ENCODE measurements around the gene MTR. TPM values are rescaled to one million over a fixed set of nuclear protein-coding genes. Genes with fewer than 3 reads are reported as not detected.

MTR gene
- total and polyA plus RNA-seq, 10 donors: 4.4 to 65.4 (median 42.0) TPM

DNA sequence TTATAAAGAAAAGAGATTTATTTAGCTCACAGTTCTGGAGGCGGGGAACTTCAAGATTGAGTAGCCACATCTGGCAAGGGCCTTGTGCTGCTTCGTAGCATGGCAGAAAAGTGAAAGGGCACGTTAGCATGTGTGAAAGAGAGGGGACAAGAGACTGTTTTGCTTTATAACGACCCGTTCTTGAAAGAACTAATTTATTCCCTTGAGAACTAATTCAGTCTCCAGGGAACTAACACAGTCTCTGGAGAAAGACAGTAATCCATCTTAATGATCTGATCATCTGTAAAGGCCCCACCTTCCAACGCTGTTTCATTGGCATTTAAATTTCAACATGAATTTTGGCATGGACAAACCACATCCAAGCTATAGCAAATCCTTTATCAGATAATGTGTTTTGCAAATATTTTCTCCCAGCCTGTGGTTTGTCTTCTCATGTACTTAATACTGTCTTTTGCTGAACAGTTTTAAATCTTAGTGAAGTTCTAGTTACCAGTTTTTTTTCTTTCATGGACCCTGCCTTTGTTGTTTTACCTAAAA is 26.1 kb downstream of the MTR start:
- intact Hi-C loops (cut with DNase I; ENCODE audit: low total_unique reads): no loop called here
- 70 to 88% (median 77%) methylated on average over 6 of the region's 6 CpGs for WGBS, 5 donors
- TF ChIP-seq POLR2AphosphoS5 (IDR thresholded peaks at IDR 0.05) (no peak), POLR2A (IDR thresholded peaks at IDR 0.05) (no peak)
- TF ChIP-seq, protein P1, sequence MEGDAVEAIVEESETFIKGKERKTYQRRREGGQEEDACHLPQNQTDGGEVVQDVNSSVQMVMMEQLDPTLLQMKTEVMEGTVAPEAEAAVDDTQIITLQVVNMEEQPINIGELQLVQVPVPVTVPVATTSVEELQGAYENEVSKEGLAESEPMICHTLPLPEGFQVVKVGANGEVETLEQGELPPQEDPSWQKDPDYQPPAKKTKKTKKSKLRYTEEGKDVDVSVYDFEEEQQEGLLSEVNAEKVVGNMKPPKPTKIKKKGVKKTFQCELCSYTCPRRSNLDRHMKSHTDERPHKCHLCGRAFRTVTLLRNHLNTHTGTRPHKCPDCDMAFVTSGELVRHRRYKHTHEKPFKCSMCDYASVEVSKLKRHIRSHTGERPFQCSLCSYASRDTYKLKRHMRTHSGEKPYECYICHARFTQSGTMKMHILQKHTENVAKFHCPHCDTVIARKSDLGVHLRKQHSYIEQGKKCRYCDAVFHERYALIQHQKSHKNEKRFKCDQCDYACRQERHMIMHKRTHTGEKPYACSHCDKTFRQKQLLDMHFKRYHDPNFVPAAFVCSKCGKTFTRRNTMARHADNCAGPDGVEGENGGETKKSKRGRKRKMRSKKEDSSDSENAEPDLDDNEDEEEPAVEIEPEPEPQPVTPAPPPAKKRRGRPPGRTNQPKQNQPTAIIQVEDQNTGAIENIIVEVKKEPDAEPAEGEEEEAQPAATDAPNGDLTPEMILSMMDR (IDR thresholded peaks at IDR 0.05 in 8 of 11, conservative IDR thresholded peaks at IDR 0.05 in 3 of 11): no peak

DNA sequence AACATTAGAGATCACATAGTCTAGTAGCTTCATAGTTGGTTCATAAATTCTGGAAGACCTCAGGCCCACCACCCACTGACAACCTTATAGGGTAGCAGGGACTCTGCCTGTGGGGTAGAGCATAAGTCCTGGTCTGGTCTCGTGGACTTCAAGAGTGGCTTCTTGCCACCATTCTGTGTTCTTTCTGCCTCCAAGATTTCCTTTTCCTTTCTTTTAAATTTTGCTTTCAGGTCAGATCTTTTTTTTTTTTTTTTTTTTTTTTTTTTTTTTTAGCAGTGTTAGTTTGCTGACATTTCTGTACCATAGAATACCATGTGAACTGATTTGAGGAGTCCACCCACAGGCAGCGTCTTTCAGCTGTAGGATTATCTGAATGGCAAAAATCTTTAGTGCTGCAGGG is 28.5 kb downstream of the MTR start:
- Histone ChIP-seq H3K27ac (no peak overlapping the region), H3K27me3 (replicated peaks in 1 of 7) (no peaks in the 10 kb centered on the region), H3K4me1 (no peaks in the 10 kb centered on the region), H3K36me3 (peaks cover 6 to 98% (median 52%) of the 10 kb centered on the region in 6 donors), H3K4me3 (no peak overlapping the region), H3K9me3 (no peaks in the 10 kb centered on the region)
- no peak for TF ChIP-seq POLR2AphosphoS5 (IDR thresholded peaks at IDR 0.05)
- no peak for TF ChIP-seq POLR2A (IDR thresholded peaks at IDR 0.05)
- TF ChIP-seq, protein P1 (IDR thresholded peaks at IDR 0.05 in 8 of 11, conservative IDR thresholded peaks at IDR 0.05 in 3 of 11): no peak
- intact Hi-C loops (cut with DNase I; ENCODE audit: low total_unique reads): no loop called here
- no peak for DNase-seq
- 94 to 100% (median 95%) methylated on average over 2 of the region's 2 CpGs for WGBS, 5 donors

More for the DNA sequence above, 26.1 kb downstream of the MTR start:
- Histone ChIP-seq H3K9me3 (no peaks in the 10 kb centered on the region), H3K4me1 (no peaks in the 10 kb centered on the region), H3K27me3 (replicated peaks in 1 of 7) (no peaks in the 10 kb centered on the region), H3K27ac (no peak overlapping the region), H3K4me3 (no peak overlapping the region), H3K36me3 (peaks cover 6 to 98% (median 48%) of the 10 kb centered on the region in 6 donors)
- no peak for DNase-seq

DNA sequence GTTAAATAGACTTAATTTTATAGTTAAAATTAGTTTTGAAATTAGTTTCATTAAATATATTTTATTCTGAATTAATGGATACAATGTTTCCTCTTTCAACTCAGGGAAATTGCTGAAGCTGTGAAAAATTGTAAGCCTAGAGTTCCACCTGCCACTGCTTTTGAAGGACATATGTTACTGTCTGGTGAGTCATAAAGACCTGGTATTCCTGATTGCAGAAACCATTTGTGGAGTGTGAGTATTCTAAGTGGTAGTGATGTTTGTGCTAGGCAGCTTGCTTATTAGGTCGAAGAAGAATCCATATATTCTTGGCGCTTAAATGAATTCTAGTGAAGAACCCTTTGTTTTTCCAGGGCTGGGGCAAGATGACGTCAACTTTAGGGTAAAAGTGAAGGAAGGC is 34.0 kb downstream of the MTR start:
- intact Hi-C loops (cut with DNase I; ENCODE audit: low total_unique reads): no loop called here
- 95 to 99% (median 96%) methylated on average over 3 of the region's 3 CpGs for WGBS, 5 donors
- Histone ChIP-seq H3K27me3 (replicated peaks in 1 of 7) (no peaks in the 10 kb centered on the region), H3K4me3 (no peak overlapping the region), H3K4me1 (no peaks in the 10 kb centered on the region), H3K27ac (no peak overlapping the region), H3K36me3 (peaks cover 7 to 100% (median 77%) of the 10 kb centered on the region in 6 donors), H3K9me3 (no peaks in the 10 kb centered on the region)
- DNase-seq: no peak
- TF ChIP-seq POLR2A (IDR thresholded peaks at IDR 0.05): no peak
- TF ChIP-seq, protein P1 (IDR thresholded peaks at IDR 0.05 in 8 of 11, conservative IDR thresholded peaks at IDR 0.05 in 3 of 11): no peak
- TF ChIP-seq POLR2AphosphoS5 (IDR thresholded peaks at IDR 0.05): no peak

DNA sequence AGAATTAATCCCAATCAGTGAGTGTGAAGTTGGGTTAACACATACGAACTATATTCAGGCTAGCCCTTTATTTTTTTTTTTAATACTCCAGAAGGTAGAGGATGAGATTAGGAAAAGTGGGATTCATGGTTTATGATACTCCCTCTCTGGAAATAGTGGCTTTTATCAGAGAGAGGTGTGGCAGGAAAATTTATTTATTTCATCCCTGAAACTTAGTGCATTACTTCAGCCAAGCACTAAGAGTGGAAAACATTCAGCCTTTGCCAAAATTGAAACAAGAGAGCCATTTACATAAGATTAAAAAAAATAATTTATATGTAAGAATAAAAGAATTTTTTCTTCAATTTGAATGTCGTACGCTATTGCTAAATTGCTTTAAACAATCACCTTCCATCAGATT is 35.0 kb downstream of the MTR start:
- 61 to 90% (median 77%) methylated on average over 3 of the region's 3 CpGs for WGBS, 5 donors

More for the DNA sequence above, 35.0 kb downstream of the MTR start:
- Histone ChIP-seq H3K4me3 (no peak overlapping the region), H3K4me1 (no peaks in the 10 kb centered on the region), H3K27me3 (replicated peaks in 1 of 7) (no peaks in the 10 kb centered on the region), H3K27ac (no peak overlapping the region), H3K9me3 (no peaks in the 10 kb centered on the region), H3K36me3 (peaks cover 5 to 100% (median 75%) of the 10 kb centered on the region in 6 donors)
- DNase-seq: no peak
- intact Hi-C loops (cut with DNase I; ENCODE audit: low total_unique reads): no loop called here
- TF ChIP-seq POLR2A (IDR thresholded peaks at IDR 0.05) (no peak), POLR2AphosphoS5 (IDR thresholded peaks at IDR 0.05) (no peak)
- TF ChIP-seq, protein P1 (IDR thresholded peaks at IDR 0.05 in 8 of 11, conservative IDR thresholded peaks at IDR 0.05 in 3 of 11): no peak
